HG03064 (cell line): Measurements from ENCODE around the gene SLC16A7.
"Not testable (repeated sequence)": the region's sequence is repeated elsewhere in the genome, so short reads cannot be mapped to it uniquely, and the experiment has no call there.

Experiments
- ATAC-seq: cut with Tn5 transposase; IDR thresholded peaks from one replicate; pipeline ENCODE4 v1.9.1; 2021; ENCODE audit warnings: low read depth; ENCODE audit not compliant: unreplicated experiment

Gene SLC16A7

DNA sequence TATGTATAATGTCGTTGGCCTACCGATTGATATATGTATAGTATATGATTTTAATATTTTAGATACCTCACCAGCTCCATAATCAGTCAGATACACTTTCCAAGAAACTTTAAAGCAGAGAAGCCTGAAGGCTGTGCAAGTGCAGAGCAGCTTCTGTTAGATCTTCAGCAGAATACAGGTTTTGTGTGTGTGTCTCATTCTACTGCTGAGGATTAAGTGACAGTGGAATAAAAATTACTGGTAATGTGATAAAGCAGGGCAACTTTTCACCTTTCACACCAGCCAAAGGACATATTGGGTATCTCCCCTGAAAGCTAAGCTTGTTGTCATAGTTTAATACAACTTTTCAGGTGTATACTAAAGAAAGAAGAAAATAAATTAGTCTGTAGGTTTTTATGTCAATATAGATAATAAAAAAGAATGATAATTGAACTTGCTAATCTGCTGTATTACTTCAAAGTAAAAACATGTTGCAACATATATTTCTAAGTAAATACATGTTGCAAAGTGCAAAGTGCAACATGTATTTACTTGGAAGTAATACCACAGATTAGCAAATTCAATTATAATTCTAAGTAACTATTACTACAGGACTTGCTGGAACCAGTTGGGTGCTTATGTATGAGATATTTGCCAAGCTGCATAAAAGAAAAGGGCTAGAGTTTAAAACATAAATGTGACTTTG lies 128.3 kb downstream of the SLC16A7 start:
- no peak for ATAC-seq

DNA sequence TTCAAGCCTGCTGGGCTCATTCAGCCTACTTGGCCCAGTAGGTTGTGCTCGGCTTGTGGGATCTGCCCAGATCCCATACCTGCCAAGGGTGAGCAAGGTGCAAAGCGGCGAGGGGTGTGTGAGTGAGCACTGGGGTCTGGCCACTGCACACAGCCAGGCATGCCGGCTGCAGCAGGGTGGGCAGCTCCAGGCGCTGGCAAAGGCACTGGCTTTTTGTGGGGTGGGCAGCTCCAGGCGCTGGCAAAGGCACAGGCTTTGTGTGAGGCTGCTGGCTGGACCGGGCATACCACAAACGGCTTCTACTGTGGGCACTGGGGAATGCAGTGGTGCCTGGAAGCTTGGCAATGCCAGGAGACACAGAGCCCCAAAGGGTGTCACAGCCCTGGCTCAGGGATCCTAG lies 137.4 kb downstream of the SLC16A7 start:
- no peak for ATAC-seq

DNA sequence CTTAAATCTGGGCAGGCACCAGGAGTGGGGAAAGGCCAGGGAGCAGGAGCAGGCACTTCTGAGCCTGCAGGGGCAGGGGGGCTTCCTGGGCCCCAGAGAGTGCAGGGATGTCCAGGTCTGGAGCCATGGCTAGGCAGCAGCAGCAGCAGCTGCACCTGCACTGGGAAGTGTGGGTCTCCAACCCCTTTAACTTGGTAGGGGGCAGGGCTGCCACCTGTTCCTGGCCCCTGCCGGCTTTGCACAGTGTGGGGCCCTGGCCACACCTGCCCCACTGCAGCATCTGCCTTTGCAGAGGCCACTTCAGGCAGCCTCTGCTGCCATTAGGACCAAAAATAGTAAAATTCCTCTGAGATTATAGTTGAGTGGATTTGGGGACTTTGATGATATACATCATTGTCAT lies 138.5 kb downstream of the SLC16A7 start:
- no peak for ATAC-seq

DNA sequence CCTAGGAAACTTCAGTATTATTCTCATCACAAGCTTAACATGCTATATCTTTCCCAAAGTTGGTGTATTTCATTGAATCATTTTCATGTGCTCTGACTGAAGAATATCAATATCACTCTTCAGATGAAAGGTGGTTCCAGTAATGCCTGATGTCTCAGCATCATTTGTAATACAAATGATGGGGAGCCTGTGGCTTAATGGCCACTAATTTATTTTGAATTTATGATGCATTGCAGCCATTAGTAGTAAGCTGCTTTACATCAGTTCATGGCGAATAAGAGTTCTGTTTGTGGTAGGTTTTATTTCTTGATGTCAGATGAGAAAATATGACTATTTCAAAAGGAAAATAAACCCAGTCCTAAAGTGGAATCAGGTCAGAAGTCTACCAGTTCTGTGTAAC lies 139.4 kb downstream of the SLC16A7 start:
- no peak for ATAC-seq

DNA sequence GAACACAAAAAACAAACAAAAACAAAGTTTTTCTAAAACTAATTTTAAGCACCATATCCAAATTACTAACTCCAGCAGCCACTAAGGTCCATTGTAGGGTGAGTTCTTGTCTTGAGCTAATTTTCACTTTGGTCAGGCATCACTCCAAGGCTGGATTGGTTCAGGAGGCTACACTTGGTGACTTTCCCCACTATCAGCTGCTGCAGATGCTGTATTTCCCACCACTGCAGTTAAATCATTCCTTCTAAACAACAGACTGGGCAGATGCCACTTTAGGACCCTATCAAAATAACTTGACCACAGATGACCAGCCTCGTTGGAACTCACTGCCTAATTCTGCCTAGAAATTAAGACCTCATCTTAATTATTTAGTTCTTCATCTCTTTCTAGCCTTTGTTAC lies 140.5 kb downstream of the SLC16A7 start:
- no peak for ATAC-seq

DNA sequence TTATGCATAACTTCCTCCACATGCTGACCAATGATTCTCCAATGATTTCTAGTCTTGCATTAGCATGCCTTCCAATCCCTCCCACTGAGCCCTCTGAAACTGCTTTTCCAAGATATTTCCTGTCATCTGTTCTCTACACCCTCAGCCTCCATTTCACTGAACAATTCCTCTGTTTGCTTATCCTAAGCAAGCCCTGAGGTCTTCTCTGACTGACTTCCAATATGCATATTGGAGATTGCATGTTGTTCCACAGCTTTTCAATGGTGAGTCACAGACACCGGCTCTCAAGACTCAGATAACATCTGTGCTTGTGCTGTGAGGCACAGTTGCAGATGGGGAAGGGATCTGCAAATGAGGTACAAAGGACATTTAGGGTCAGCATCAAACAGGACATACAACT lies 141.0 kb downstream of the SLC16A7 start:
- ATAC-seq: no peak

DNA sequence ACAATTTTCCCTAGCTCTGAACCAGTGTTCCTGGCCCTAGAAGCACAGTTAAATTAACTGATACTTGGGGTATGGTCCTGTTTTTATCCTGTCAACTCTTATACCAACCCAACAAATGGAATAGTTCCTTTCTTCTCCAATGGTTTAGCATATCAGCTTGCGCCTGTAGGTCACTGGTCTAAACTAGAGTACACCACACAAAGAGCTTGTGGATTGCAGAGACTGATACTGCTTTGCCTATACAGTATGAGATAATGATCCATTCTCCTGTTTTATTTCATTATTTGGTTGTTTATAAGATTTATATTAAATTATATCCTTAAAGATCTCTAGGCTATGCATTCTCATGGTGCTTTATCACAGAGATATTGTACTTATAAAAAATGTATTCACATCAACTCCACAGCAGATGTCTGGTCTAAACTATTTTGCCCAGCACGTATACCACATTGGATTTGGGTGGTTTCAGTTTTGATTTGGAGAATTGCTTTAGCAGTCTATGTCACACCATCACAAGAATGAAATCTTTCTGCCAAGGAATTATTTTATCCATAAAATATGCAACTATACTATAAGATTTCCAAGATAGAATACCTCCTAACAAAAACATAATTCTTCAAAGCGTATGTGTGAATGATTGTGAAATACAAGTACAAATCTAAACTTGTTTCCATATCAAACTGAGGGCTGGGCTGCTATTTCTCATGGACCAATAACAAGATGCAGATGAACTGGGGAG lies 142.1 kb downstream of the SLC16A7 start:
- no peak for ATAC-seq

DNA sequence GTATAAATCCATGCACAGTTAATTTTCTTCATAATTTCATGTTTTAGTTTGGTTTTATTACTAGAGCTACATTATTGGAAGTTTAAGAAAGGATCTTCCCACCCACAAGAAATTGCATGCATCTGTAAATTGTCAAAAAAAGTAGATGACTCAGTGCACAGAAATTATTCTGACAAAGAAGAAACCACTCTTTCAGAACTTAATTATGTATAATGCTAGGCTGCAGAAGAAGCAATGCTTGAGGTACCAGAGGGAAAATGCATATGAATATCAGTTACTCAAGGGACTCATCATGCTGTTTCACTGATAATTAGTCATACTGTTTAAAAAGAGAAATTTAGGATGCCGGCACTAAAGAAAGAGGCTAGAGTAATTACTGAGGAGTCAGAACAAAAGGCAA lies 147.0 kb downstream of the SLC16A7 start:
- no peak for ATAC-seq

DNA sequence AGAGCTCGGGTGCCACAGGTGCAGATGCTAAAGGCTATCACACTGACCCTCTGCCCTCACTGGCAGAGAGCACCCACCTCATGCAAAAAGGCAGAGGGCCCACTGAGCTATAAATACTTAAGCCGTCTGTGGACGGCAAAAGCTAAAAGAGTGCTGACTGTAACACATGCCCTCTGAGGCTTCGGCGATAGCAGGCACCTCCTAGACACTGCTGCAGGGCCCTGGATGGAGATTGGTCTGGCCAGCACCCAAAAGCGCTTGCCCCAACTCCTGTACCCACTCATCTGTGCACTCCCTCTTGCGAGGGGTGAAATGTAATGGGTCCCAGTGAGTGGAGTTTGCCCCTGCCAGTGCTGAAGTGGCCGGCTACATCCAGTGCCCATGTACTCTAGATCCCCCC lies 148.7 kb downstream of the SLC16A7 start:
- ATAC-seq: no peak

DNA sequence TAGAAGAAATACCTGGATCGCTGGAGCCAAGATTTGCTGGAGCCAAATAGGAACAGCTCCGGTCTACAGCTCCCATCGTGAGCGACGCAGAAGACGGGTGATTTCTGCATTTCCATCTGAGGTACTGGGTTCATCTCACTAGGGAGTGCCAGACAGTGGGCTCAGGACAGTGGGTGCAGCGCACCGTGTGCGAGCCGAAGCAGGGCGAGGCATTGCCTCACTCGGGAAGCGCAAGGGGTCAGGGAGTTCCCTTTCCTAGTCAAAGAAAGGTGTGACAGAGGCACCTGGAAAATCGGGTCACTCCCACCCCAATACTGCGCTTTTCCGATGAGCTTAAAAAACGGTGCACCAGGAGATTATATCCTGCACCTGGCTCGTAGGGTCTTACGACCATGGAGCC lies 155.3 kb downstream of the SLC16A7 start:
- not testable (repeated sequence) for ATAC-seq

DNA sequence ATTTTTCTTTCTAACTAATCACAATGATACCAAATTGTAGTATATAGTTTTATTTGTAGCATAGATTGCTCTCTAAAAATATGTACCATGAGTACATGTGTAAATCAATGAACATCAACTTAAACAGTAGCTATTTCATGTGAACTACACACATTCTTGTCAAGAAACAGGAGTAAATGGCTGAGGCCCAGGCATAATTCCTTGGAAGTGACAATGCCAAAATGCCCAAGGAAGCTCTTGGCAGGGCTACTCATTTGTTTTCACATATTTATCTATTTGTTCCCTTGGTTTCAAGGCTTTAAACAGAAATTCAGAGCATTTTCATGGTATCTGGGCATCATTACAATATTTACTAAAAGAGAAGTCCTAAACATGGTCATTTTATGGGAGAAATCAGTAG lies 165.7 kb downstream of the SLC16A7 start:
- ATAC-seq: no peak

DNA sequence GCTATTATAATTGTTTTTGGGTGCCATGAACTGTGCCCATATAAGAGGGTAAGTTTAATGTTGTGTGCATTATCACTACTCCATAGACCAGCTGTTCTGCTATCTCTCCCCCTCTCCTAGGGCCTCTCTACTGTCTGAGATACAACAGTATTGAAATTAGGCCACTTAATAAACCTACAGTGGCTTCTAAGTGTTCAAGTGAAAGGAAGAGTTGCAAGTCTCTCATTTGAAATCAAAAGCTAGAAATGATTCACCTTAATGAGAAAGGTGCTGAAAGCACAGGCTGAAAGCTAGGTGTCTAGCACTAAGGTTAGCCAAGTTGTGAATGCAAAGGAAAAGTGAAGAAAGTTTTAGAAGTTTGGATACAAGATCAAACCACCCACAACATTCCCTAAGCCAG lies 168.0 kb downstream of the SLC16A7 start:
- peak; percentile 73 for ATAC-seq

DNA sequence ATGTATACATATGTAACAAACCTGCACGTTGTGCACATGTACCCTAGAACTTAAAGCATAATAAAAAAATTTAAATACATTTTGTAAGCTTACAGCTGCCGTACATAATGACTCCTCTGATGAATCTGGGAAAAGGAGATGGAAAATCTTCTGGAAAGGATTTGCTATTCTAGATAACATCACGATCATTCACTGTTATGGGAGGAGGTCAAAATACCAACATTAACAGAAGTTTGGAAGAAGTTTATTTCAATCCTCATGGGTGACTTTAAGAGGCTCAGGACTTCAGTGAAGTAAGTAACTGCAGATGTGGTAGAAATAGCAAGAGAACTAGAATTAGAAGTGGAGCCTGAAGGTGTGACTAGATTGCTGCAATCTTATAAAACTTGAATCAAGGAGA lies 172.2 kb downstream of the SLC16A7 start:
- ATAC-seq: no peak

DNA sequence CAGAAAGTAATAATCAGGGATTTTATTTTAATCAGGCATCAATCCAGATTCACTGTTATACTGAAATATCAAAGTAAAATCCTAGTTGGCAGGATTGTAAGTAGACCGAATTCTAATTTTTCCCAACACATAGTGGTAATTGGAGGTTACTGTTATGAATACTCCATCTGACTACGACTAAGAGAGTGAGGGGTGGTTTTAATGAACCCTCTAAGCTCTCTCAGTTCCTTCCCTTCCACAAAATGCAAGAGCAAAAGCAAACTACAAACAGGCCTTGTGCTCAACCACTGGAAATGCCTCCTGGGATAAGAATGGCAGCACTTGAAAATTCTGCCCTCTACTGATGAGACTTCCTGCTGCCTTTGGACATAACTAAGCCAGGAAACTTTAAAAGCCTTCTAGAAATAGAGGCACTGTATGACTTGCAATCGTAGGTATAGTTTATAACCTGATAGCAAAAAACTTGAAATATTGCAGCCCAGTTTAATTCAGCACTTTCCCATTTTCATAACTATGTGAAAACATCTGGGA lies 184.8 kb downstream of the SLC16A7 start:
- ATAC-seq: no peak

DNA sequence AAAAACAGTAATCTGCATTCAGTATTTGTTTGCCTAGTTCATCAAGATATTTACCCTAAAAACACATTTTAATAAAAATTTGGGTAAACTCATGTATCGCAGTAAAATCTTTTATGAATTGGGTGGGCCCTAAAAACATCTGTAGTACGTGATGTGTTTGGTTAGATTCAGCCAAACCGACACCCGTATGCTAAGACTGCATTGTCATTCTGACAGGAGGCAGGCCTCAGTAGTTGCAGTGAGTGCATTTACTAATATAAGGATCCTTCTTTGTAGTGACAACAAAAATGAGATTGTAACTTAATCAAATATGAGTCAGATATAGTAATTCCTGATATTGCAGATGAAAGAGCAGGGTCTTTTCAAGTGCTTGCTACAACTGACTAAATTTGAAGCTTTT lies 191.8 kb downstream of the SLC16A7 start:
- ATAC-seq: no peak

DNA sequence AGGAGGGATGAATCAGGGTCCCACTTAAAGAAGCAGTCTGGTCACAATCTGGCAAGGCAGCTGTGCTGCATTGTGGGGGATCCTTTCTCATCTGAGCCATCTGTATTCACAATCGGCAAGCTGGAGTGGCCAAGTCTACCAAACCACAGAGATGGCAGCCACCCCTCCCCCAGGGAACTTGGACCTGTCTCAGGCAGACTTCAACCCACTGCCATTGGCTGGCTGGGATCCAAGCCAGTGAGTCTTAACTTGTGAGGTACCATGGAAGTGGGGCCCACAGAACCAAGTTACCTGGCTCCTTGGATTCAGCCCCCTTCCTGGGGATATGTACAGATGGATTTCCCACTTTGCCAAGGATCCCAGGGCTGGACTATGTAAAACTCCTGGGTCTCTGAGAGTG lies 196.8 kb downstream of the SLC16A7 start:
- ATAC-seq: no peak

DNA sequence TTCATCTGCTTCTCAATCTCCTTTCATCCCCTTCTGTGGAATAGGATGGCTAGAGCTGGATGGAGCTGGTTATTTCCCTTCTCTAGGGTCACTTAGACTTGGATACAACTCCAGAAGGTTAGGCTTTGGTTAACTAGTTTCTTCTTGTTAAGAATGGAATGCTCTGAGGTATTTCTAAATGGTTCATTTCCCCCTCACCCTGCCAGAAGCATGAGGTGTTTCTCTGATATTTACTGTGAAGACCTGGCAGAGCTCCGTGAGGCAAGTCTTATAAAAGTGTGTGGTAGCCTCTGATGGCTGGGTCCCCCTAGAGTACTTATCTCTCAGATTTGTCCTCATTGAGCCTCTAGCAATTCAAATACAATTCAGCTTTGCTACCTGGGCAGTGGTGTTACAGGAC lies 207.9 kb downstream of the SLC16A7 start:
- ATAC-seq: no peak

DNA sequence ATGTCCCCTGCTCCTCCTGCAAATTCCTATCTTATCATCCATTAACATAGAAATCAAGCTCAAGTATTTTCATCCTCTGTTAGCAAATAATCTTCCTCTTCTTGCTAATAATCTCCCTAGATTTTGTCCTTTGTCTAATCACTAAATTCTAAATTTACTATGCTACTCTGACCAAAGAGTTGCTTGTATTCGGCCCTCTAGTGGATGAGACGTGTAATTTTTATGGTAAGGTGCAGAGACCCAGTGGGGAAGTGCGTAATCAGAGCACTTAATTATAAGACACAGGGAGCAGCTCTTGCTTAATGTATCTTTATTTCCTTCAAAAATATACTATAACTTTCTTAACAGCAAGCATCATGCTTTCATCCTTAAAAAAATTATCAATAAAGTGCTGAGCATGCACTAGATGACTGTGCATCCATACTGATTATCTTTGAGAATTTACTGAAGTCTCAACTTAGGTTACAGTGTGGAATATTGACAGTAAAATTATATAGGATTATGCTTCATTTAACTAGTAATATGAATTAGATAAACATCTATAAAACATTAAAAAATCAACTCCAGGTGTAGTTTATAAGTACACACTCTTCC lies 212.6 kb downstream of the SLC16A7 start:
- peak; percentile 90 for ATAC-seq

DNA sequence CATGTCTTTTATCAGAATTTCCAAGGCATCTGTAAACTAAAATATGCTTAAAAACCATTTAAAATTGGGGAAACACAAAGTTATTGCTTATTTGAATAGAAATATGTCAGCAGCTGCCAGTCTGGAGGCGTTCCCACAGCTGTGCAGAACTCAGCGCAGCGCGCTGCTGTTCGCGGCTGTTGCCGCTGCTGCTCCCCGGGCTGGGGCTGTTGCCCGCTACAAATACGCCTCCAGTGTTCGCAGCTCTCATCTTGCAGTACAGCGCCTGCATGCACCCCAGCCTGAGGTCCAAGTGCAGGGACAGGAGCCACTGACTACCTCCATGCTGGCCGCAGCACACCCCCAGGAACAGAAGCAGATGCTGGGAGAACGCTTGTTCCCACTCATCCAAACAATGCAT lies 216.2 kb downstream of the SLC16A7 start:
- ATAC-seq: no peak

DNA sequence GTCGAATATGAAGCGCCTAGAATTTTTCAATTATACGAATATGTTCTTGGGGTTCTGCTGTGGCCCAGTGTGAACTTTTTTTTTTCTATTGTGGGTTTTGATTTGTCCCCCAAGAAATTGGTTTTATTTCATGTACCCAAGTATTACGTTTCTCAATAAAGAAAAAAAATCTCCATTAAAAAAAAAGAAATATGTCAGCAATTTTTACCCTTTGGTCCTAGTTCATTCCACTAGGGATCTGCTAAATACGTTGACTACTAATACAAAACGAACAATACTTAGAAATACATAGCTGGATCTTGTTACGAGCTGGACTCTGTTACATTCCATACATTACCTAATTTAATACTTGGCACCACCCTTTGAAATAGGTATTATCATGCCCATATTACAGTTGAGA lies 216.9 kb downstream of the SLC16A7 start:
- ATAC-seq: no peak

DNA sequence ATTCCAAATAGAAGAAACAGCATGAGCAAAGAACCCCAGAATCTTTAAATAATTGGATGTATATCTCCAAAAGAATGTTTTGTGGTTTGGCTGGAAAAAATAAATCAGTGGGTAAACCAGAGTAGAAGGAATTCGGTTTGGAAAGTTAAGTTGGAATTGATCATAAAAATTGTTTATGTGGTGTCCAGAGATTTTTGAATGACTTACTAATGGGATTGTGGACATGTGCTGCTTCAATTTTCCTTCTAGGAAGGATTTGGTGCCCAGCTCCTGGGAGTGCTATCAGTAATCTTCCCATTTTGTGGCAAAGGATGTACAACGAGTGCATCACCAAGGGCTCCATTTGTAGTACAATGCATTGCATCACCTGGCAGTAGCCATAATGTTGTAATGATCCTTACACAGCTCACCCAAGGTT lies 224.8 kb downstream of the SLC16A7 start:
- no peak for ATAC-seq

DNA sequence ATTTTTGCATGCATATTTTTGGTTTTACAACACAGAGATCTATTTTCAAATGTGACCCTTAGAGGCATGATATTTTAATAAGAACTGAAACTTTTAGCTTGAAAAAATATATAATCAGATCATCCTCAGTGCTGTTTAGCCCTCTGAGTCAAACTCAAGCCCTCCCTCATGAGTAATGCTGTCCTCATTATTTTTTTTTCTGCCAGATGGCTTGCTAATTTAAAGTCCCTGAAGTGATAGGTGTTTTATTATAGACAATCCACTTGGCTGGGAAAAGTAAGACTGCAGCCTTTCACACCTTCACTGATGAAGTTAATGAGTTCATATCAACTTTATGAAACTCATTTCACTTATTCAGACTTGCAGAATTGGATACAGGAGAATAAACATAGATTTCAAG lies 227.7 kb downstream of the SLC16A7 start:
- no peak for ATAC-seq
